Adipose tissue (tissue), 3 donors: ENCODE results near the gene CPEB2. TPM values are rescaled to one million over a fixed set of nuclear protein-coding genes. Genes with fewer than 3 reads are reported as not detected.
"Not testable (repeated sequence)": the region's sequence is repeated elsewhere in the genome, so short reads cannot be mapped to it uniquely, and the experiment has no call there.

Source experiments
- H3K27ac ChIP-seq: one replicate; pipeline ENCODE4 v1.5.1; 2013; ENCODE audit warnings: low read depth, low read length
- WGBS, 3 donors: extraction: QIAGEN DNeasy Blood & Tissue Kit; methylation state at CpG; one replicate each; pipeline ENCODE4 v1.1.7; 2013; 5-methylcytosine and 5-hydroxymethylcytosine counted together
- polyA plus RNA-seq, 3 donors: library from polyadenylated mRNA; stranded (reverse); fragments of 200-250 nt; gene quantifications; one replicate each; pipeline ENCODE4 v1.2.3, GENCODE V29; 2013
- donor health status: healthy with polysubstance abuse.
- donor health status: Bipolar disorder and iron deficiency.
- donor health status: healthy.

CPEB2 gene
- polyA plus RNA-seq, 3 donors, result 2.4 to 8.1 (median 6.7) TPM

GRCh38 chr4:15035159-15035558, 32.9 kb downstream of the CPEB2 start:
- no peak overlapping the region for H3K27ac ChIP-seq

- no peak overlapping the region for H3K27ac ChIP-seq
Measured at GRCh38 chr4:15037923-15038541, 35.8 kb downstream of the CPEB2 start.

- H3K27ac ChIP-seq, result no peak overlapping the region
Measured at GRCh38 chr4:15040916-15041463, 38.7 kb downstream of the CPEB2 start.

GRCh38 chr4:15042529-15043167, 40.4 kb downstream of the CPEB2 start:
- H3K27ac ChIP-seq, result no peak overlapping the region
- WGBS, 3 donors, result 61 to 89% (median 79%) methylated on average over 4 of the region's 4 CpGs

More at GRCh38 chr4:15040916-15041463, 38.7 kb downstream of the CPEB2 start:
- 72 to 86% (median 80%) methylated on average over 3 of the region's 3 CpGs for WGBS, 3 donors

GRCh38 chr4:15043226-15043625, 40.9 kb downstream of the CPEB2 start:
- H3K27ac ChIP-seq, result no peak overlapping the region
- WGBS, 3 donors, result 86 to 90% (median 88%) methylated on average over 3 of the region's 3 CpGs

- 32 to 48% (median 43%) methylated on average over 1 of the region's 1 CpG for WGBS, 3 donors
- no peak overlapping the region for H3K27ac ChIP-seq
Measured at GRCh38 chr4:15043922-15044321, 41.6 kb downstream of the CPEB2 start.

- WGBS, 3 donors, result 83 to 87% (median 86%) methylated on average over 2 of the region's 2 CpGs
- no peak overlapping the region for H3K27ac ChIP-seq
Measured at GRCh38 chr4:15054541-15054940, 52.3 kb downstream of the CPEB2 start.

- H3K27ac ChIP-seq, result no peak overlapping the region
- WGBS, 3 donors, result 94 to 98% (median 96%) methylated on average over 2 of the region's 2 CpGs
Measured at GRCh38 chr4:15060213-15060612, 57.9 kb downstream of the CPEB2 start.

- WGBS, 3 donors, result 85 to 92% (median 89%) methylated on average over 6 of the region's 6 CpGs
- H3K27ac ChIP-seq, result no peak overlapping the region
Measured at GRCh38 chr4:15063341-15063740, 61.1 kb downstream of the CPEB2 start.

- H3K27ac ChIP-seq, result no peak overlapping the region
- 88 to 92% (median 90%) methylated on average over 5 of the region's 5 CpGs for WGBS, 3 donors
Measured at GRCh38 chr4:15065516-15065915, 63.2 kb downstream of the CPEB2 start.

- no peak overlapping the region for H3K27ac ChIP-seq
- 92 to 95% (median 94%) methylated on average over 7 of the region's 7 CpGs for WGBS, 3 donors
Measured at GRCh38 chr4:15066140-15066539, 63.9 kb downstream of the CPEB2 start.

GRCh38 chr4:15068298-15068697, 66.0 kb downstream of the CPEB2 start:
- 97 to 100% (median 97%) methylated on average over 1 of the region's 1 CpG for WGBS, 3 donors
- no peak overlapping the region for H3K27ac ChIP-seq

GRCh38 chr4:15075875-15076274, 73.6 kb downstream of the CPEB2 start:
- no peak overlapping the region for H3K27ac ChIP-seq

- 47 to 82% (median 54%) methylated on average over 2 of the region's 2 CpGs for WGBS, 3 donors
- no peak overlapping the region for H3K27ac ChIP-seq
Measured at GRCh38 chr4:15077969-15078368, 75.7 kb downstream of the CPEB2 start.

GRCh38 chr4:15078682-15079642, 76.7 kb downstream of the CPEB2 start:
- H3K27ac ChIP-seq, result no peak overlapping the region
- 50 to 73% (median 52%) methylated on average over 8 of the region's 8 CpGs for WGBS, 3 donors

GRCh38 chr4:15084780-15085179, 82.5 kb downstream of the CPEB2 start:
- WGBS, 3 donors, result 40 to 66% (median 63%) methylated on average over 1 of the region's 1 CpG
- H3K27ac ChIP-seq, result no peak overlapping the region

- not testable (repeated sequence) for H3K27ac ChIP-seq
- 65 to 71% (median 71%) methylated on average over 3 of the region's 3 CpGs for WGBS, 3 donors
Measured at GRCh38 chr4:15085762-15086161, 83.5 kb downstream of the CPEB2 start.

GRCh38 chr4:15086259-15086658, 84.0 kb downstream of the CPEB2 start:
- H3K27ac ChIP-seq, result not testable (repeated sequence)
- WGBS, 3 donors, result 79 to 87% (median 82%) methylated on average over 2 of the region's 2 CpGs

- WGBS, 3 donors, result 80 to 88% (median 82%) methylated on average over 4 of the region's 4 CpGs
- H3K27ac ChIP-seq, result no peak overlapping the region
Measured at GRCh38 chr4:15088394-15089035, 86.2 kb downstream of the CPEB2 start.
